Measurements from ENCODE around the gene PIGT.

GRCh38 chr20:45423700-45424099 is 7.8 kb downstream of the PIGT start:
- TF ChIP-seq CTCF (conservative IDR thresholded peaks at IDR 0.05 in 1 of 2, IDR thresholded peaks at IDR 0.05 in 1 of 2; ENCODE audit: low read depth in 1 of 2, low read length in 2 of 2) (no peak), EZH2 (IDR thresholded peaks at IDR 0.05; ENCODE audit: low read length, missing control alignments) (no peak)

Measured in fibroblast of lung (primary cell).